HCT116 (cell line): ENCODE measurements around the gene SLC16A1.

Experiments
- CBX3 ChIP-seq: IDR thresholded peaks from 2 replicates; pipeline ENCODE4 v1.6.1; 2012; ENCODE audit warnings: low read depth
- CTCF ChIP-seq, 3 experiments: fragments of 200-600 bp in 1 of 3; sonication (generic) in 1 of 3; IDR thresholded peaks in 2 of 3; conservative IDR thresholded peaks in 1 of 3; 2 replicates each; pipeline ENCODE4 v1.5.1; 2012 to 2017; ENCODE audit warnings: low read depth in 2 of 3, low read length in 2 of 3, antibody characterized with exemption in 1 of 3, borderline replicate concordance in 1 of 3, control low read depth in 1 of 3, mild to moderate bottlenecking in 1 of 3, mixed read lengths in 1 of 3, mixed run types in 1 of 3, moderate library complexity in 1 of 3; ENCODE audit not compliant: insufficient read depth in 1 of 3
- EZH2 ChIP-seq: fragments of 200-600 bp; sonication (generic); IDR thresholded peaks from 2 replicates; pipeline ENCODE4 v1.6.1; 2017; ENCODE audit warnings: antibody characterized with exemption, mixed run types
- MAX ChIP-seq: IDR thresholded peaks from 2 replicates; pipeline ENCODE4 v1.6.1; 2012
- POLR2A ChIP-seq: IDR thresholded peaks from 2 replicates; pipeline ENCODE4 v1.7.0; 2011; ENCODE audit warnings: borderline replicate concordance; ENCODE audit not compliant: insufficient read depth, insufficient read length; ENCODE audit errors: extremely low read depth
- POLR2AphosphoS5 ChIP-seq: IDR thresholded peaks from 2 replicates; pipeline ENCODE4 v1.6.1; 2011; ENCODE audit warnings: mild to moderate bottlenecking, low read depth, low read length, moderate library complexity
- REST ChIP-seq: IDR thresholded peaks from 2 replicates; pipeline ENCODE4 v1.6.1; 2012; ENCODE audit warnings: low read depth
- SIN3A ChIP-seq: IDR thresholded peaks from 2 replicates; pipeline ENCODE4 v1.6.1; 2012; ENCODE audit warnings: low read depth
- SP1 ChIP-seq: IDR thresholded peaks from 2 replicates; pipeline ENCODE4 v1.6.1; 2012; ENCODE audit warnings: low read depth
- ZBTB33 ChIP-seq: IDR thresholded peaks from 2 replicates; pipeline ENCODE4 v1.6.1; 2011; ENCODE audit warnings: mild to moderate bottlenecking, low read length, moderate library complexity; ENCODE audit not compliant: insufficient replicate concordance; ENCODE audit errors: extremely low read depth

GRCh38 chr1:112877750-112878149 lies 78.2 kb downstream of the SLC16A1 start:
- TF ChIP-seq CTCF (IDR thresholded peaks at IDR 0.05 in 2 of 3, conservative IDR thresholded peaks at IDR 0.05 in 1 of 3; ENCODE audit: borderline replicate concordance in 1 of 3, insufficient read depth in 1 of 3, low read depth in 2 of 3, low read length in 2 of 3) (no peak), POLR2A (no peak), MAX (no peak), CBX3 (no peak), EZH2 (no peak), POLR2AphosphoS5 (no peak), SIN3A (no peak), REST (no peak), SP1 (no peak), ZBTB33 (no peak)
